ENCODE measurements around the gene PAQR9. TPM values are rescaled to one million over a fixed set of nuclear protein-coding genes. Genes with fewer than 3 reads are reported as not detected.

PAQR9 gene
- total and polyA plus RNA-seq, 2 of the 13 experiments (the other 11 are each of a cell fraction or from before 2014, with no cell fraction given), result 3.7 to 10.3 TPM

- TF ChIP-seq KDM5B (CRISPR knock-in tag; IDR thresholded peaks at IDR 0.05; ENCODE audit: borderline replicate concordance) (peak; percentile 89; the same call in 1 of the 2 replicates), ZNF674 (CRISPR knock-in tag; IDR thresholded peaks at IDR 0.05; ENCODE audit: low read depth) (no peak), ZMYM2 (CRISPR knock-in tag; IDR thresholded peaks at IDR 0.05) (no peak), SATB2 (CRISPR knock-in tag; IDR thresholded peaks at IDR 0.05) (peak; percentile 66; the same call in 1 of the 2 replicates), ZBTB7A (CRISPR knock-in tag; IDR thresholded peaks at IDR 0.05) (no peak), CREBL2 (CRISPR knock-in tag; IDR thresholded peaks at IDR 0.05; ENCODE audit: borderline replicate concordance) (no peak), ZNF713 (CRISPR knock-in tag; IDR thresholded peaks at IDR 0.05) (peak; percentile 74; the same call in 1 of the 2 replicates), REXO4 (CRISPR knock-in tag; IDR thresholded peaks at IDR 0.05; ENCODE audit: borderline replicate concordance) (no peak), KLF15 (CRISPR knock-in tag; IDR thresholded peaks at IDR 0.05; ENCODE audit: borderline replicate concordance) (peak; percentile 50; the same call in 1 of the 2 replicates), ZBTB20 (CRISPR knock-in tag; IDR thresholded peaks at IDR 0.05; ENCODE audit: borderline replicate concordance, low read depth) (peak; percentile 86; the same call in 1 of the 2 replicates), ZHX1 (CRISPR knock-in tag; IDR thresholded peaks at IDR 0.05; ENCODE audit: low read depth) (peak; percentile 96), PRDM15 (CRISPR knock-in tag; IDR thresholded peaks at IDR 0.05) (no peak; the same call in 1 of the 2 replicates), ZNF597 (CRISPR knock-in tag; IDR thresholded peaks at IDR 0.05) (no peak), NR2F6 (IDR thresholded peaks at IDR 0.05) (peak; percentile 94), NR2F6 (CRISPR knock-in tag; IDR thresholded peaks at IDR 0.05) (peak; percentile 97), MAFK (conservative IDR thresholded peaks at IDR 0.05 in 1 of 2, IDR thresholded peaks at IDR 0.05 in 1 of 2; ENCODE audit: low read length in 2 of 2) (peak; percentile 37 to 52; a peak in 3 of 4 replicates), ZNF552 (CRISPR knock-in tag; IDR thresholded peaks at IDR 0.05; ENCODE audit: borderline replicate concordance) (peak; percentile 52; the same call in 1 of the 2 replicates), ZNF883 (CRISPR knock-in tag; IDR thresholded peaks at IDR 0.05; ENCODE audit: not compliant biosample characterization) (no peak), HCFC1 (IDR thresholded peaks at IDR 0.05; ENCODE audit: low read depth, low read length) (peak; percentile 73)
These were observed 38.1 kb upstream of the PAQR9 start, which contains the start of gene U2SURP (continued) for GRCh38 chr3:143001369-143002082.
